Mammary epithelial cell (primary cell): Measurements from ENCODE around the gene ZNF516.

Experiments
- CTCF ChIP-seq, 2 donors: IDR thresholded peaks in 1 of 2; conservative IDR thresholded peaks in 1 of 2; 2 replicates each; pipeline ENCODE4 v1.5.1; 2011 to 2012; ENCODE audit warnings: inconsistent platforms in 2 of 2, low read length in 2 of 2, mild to moderate bottlenecking in 2 of 2, control low read depth in 1 of 2, low read depth in 1 of 2; ENCODE audit not compliant: insufficient read depth in 1 of 2; ENCODE audit errors: extremely low read depth in 1 of 2
- EZH2 ChIP-seq: IDR thresholded peaks from 2 replicates; pipeline ENCODE4 v1.6.1; 2012; ENCODE audit warnings: low read length, inconsistent platforms, borderline replicate concordance

- TF ChIP-seq CTCF (conservative IDR thresholded peaks at IDR 0.05 in 1 of 2, IDR thresholded peaks at IDR 0.05 in 1 of 2; ENCODE audit: extremely low read depth in 1 of 2, insufficient read depth in 1 of 2, low read depth in 1 of 2, low read length in 2 of 2) (no peak), EZH2 (no peak)
Measured at GRCh38 chr18:76437910-76438309, 57.1 kb downstream of the ZNF516 start.
